ENCODE measurements around the gene RXFP2. TPM values are rescaled to one million over a fixed set of nuclear protein-coding genes. Genes with fewer than 3 reads are reported as not detected.

Gene RXFP2
- total RNA-seq, 1 donor from 2014 or later = not detected

DNA sequence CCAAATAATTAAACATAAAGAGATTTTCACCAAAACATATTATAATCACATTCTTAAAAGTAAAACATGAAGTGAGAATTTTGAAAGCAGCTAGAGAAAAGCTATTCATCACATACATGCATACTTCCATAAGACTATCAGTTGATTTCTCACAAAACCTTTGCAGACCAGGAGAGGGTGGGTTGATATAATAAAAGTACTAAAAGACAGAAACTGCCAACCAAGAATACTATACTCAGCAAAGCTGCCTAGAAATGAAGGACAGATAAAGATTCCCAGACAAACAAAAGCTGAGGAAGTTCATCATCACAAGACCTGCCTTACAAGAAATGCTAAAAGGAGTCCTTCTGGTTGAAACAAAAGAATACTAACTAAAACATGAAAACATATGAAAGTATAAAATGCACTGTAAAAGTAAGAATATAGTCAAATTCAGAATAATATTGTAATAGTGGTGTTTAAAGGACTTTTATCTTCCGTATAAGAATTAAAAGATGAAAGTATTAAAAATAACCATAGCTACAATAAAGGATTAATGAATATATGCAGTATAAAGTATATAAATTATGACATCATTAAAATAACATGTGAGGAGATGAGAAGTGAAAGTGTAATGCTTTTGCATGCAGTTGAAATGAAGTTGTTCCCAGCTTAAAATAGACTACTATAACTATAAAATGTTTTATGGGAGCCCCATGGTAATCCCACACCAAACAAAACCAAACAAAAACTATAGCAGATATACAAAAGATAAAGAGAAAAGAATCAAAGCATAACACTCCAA, 76.2 kb downstream of the RXFP2 start:
- Mint-ChIP-seq H3K27ac (ENCODE audit: unreplicated experiment) (no peak overlapping the region), H3K4me3 (no peak overlapping the region), H3K27me3 (ENCODE audit: low read depth) (no peaks in the 10 kb centered on the region), H3K36me3 (ENCODE audit: low read depth) (peaks cover 7% of the 10 kb centered on the region), H3K9me3 (peaks cover 19% of the 10 kb centered on the region), H3K4me1 (no peaks in the 10 kb centered on the region)
- TF ChIP-seq CTCF (conservative IDR thresholded peaks at IDR 0.05) = no peak
- no peak for DNase-seq (ENCODE audit: low read depth, low spot score)

DNA sequence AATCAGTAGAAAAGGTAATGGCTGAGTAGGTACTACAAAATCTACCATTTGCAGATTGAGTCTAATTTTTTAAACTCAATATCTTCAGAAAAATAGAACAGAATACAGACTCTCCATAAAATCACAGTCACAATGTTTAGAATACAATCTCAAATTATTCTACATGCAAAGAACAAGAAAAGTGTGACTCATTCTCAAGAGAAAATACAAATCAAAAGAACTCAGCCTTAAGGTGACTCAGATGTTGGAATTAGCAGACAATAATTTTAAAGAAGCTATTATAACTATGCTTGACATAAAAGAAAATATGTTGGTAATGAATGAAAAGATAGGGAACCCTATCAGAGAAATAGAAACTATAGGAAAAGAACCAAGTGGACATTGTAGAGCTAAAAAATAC, 78.9 kb downstream of the RXFP2 start:
- no peak for TF ChIP-seq CTCF (conservative IDR thresholded peaks at IDR 0.05)
- no peak overlapping the region for H3K27ac Mint-ChIP-seq (ENCODE audit: unreplicated experiment)
- no peaks in the 10 kb centered on the region for H3K4me1 Mint-ChIP-seq
- H3K27me3 Mint-ChIP-seq (ENCODE audit: low read depth) = no peaks in the 10 kb centered on the region
- no peak overlapping the region for H3K4me3 Mint-ChIP-seq
- DNase-seq (ENCODE audit: low read depth, low spot score) = no peak
- H3K9me3 Mint-ChIP-seq = peaks cover 14% of the 10 kb centered on the region
- peaks cover 3% of the 10 kb centered on the region for H3K36me3 Mint-ChIP-seq (ENCODE audit: low read depth)

GRCh38 chr13:31824705-31825517, 85.6 kb downstream of the RXFP2 start:
- no peaks in the 10 kb centered on the region for H3K36me3 Mint-ChIP-seq (ENCODE audit: low read depth)
- H3K27ac Mint-ChIP-seq (ENCODE audit: unreplicated experiment) = no peak overlapping the region
- H3K9me3 Mint-ChIP-seq = no peaks in the 10 kb centered on the region
- no peak for DNase-seq (ENCODE audit: low read depth, low spot score)
- no peak overlapping the region for H3K4me3 Mint-ChIP-seq
- peak; percentile 34 for TF ChIP-seq CTCF (conservative IDR thresholded peaks at IDR 0.05)
- no peaks in the 10 kb centered on the region for H3K27me3 Mint-ChIP-seq (ENCODE audit: low read depth)
- peaks cover 11% of the 10 kb centered on the region for H3K4me1 Mint-ChIP-seq

GRCh38 chr13:31826521-31826920, 87.2 kb downstream of the RXFP2 start:
- no peak for TF ChIP-seq CTCF (conservative IDR thresholded peaks at IDR 0.05)
- H3K27me3 Mint-ChIP-seq (ENCODE audit: low read depth) = no peaks in the 10 kb centered on the region
- no peak overlapping the region for H3K27ac Mint-ChIP-seq (ENCODE audit: unreplicated experiment)
- H3K4me1 Mint-ChIP-seq = peaks cover 11% of the 10 kb centered on the region
- no peaks in the 10 kb centered on the region for H3K36me3 Mint-ChIP-seq (ENCODE audit: low read depth)
- no peak for DNase-seq (ENCODE audit: low read depth, low spot score)
- no peaks in the 10 kb centered on the region for H3K9me3 Mint-ChIP-seq
- no peak overlapping the region for H3K4me3 Mint-ChIP-seq

- H3K4me1 Mint-ChIP-seq = peaks cover 11% of the 10 kb centered on the region
- TF ChIP-seq CTCF (conservative IDR thresholded peaks at IDR 0.05) = no peak
- no peak overlapping the region for H3K27ac Mint-ChIP-seq (ENCODE audit: unreplicated experiment)
Observed at GRCh38 chr13:31827707-31828106, 88.4 kb downstream of the RXFP2 start.

More at GRCh38 chr13:31827707-31828106, 88.4 kb downstream of the RXFP2 start:
- no peaks in the 10 kb centered on the region for H3K27me3 Mint-ChIP-seq (ENCODE audit: low read depth)
- no peak overlapping the region for H3K4me3 Mint-ChIP-seq
- no peaks in the 10 kb centered on the region for H3K36me3 Mint-ChIP-seq (ENCODE audit: low read depth)
- DNase-seq (ENCODE audit: low read depth, low spot score) = no peak
- no peaks in the 10 kb centered on the region for H3K9me3 Mint-ChIP-seq

All from neural crest cell (in vitro differentiated cells).